DOHH2 (cell line): ENCODE data around the gene SKAP1.

Experiments used
- H3F3A ChIP-seq: fragments of 200-600 bp; sonication (generic), shearing (Covaris generic); 2 replicates; pipeline ENCODE4 v1.6.0; 2016; ENCODE audit warnings: antibody characterized with exemption, mild to moderate bottlenecking; ENCODE audit not compliant: control insufficient read depth, insufficient read depth
- H3K27ac ChIP-seq: fragments of 200-600 bp; sonication (generic); 2 replicates; pipeline ENCODE4 v1.5.1; 2014; ENCODE audit warnings: low read depth, mild to moderate bottlenecking, low read length, moderate library complexity
- H3K27me3 ChIP-seq: fragments of 200-600 bp; sonication (generic); 2 replicates; pipeline ENCODE4 v1.6.1; 2014; ENCODE audit warnings: mild to moderate bottlenecking, low read length, mixed read lengths; ENCODE audit not compliant: control insufficient read depth
- H3K36me3 ChIP-seq: fragments of 200-600 bp; sonication (generic); 2 replicates; pipeline ENCODE4 v1.6.1; 2014; ENCODE audit warnings: mild to moderate bottlenecking, low read length, moderate library complexity, mixed read lengths; ENCODE audit not compliant: control insufficient read depth
- H3K4me1 ChIP-seq: fragments of 200-600 bp; sonication (generic); 2 replicates; pipeline ENCODE4 v1.6.1; 2014; ENCODE audit warnings: mild to moderate bottlenecking, low read length, mixed read lengths; ENCODE audit not compliant: control insufficient read depth
- H3K4me2 ChIP-seq: fragments of 200-600 bp; sonication (generic); 2 replicates; pipeline ENCODE4 v1.6.0; 2014; ENCODE audit warnings: mild to moderate bottlenecking, low read length, moderate library complexity
- H3K4me3 ChIP-seq: fragments of 200-600 bp; sonication (generic); 2 replicates; pipeline ENCODE4 v1.5.1; 2014; ENCODE audit warnings: mild to moderate bottlenecking, low read length, mixed read lengths
- H3K79me2 ChIP-seq: fragments of 200-600 bp; sonication (generic); 2 replicates; pipeline ENCODE4 v1.6.1; 2014; ENCODE audit warnings: mild to moderate bottlenecking, low read length, mixed read lengths; ENCODE audit not compliant: control insufficient read depth
- H3K9me2 ChIP-seq: fragments of 200-600 bp; sonication (generic); replicated peaks from 2 replicates; pipeline ENCODE4 v1.6.1; 2014; ENCODE audit warnings: mild to moderate bottlenecking, low read length, mixed read lengths; ENCODE audit not compliant: control insufficient read depth
- H3K9me3 ChIP-seq: fragments of 200-600 bp; sonication (generic); 2 replicates; pipeline ENCODE4 v1.6.1; 2014; ENCODE audit warnings: antibody characterized with exemption, low read length, mixed read lengths; ENCODE audit not compliant: control insufficient read depth, insufficient read depth
- H4K20me1 ChIP-seq: fragments of 200-600 bp; sonication (generic); 2 replicates; pipeline ENCODE4 v1.6.0; 2014; ENCODE audit warnings: low read depth, mild to moderate bottlenecking, antibody characterized with exemption, low read length, moderate library complexity; ENCODE audit not compliant: control insufficient read depth, insufficient read depth
- CTCF ChIP-seq: fragments of 200-600 bp; sonication (generic); IDR thresholded peaks from one replicate; pipeline ENCODE4 v1.5.1; 2014; ENCODE audit warnings: antibody characterized with exemption, mild to moderate bottlenecking, low read depth, low read length; ENCODE audit not compliant: poor library complexity, severe bottlenecking
- EZH2phosphoT487 ChIP-seq: fragments of 200-600 bp; sonication (generic); IDR thresholded peaks from 2 replicates; pipeline ENCODE4 v1.6.1; 2017; ENCODE audit warnings: borderline replicate concordance, mild to moderate bottlenecking, antibody characterized with exemption, low read length, moderate library complexity, mixed read lengths

SKAP1 gene

GRCh38 chr17:48438516-48439061, 8.6 kb upstream of the SKAP1 start:
- Histone ChIP-seq H3K27ac (no peak overlapping the region), H3K36me3 (no peaks in the 10 kb centered on the region), H4K20me1 (no peaks in the 10 kb centered on the region), H3K27me3 (peaks cover 47% of the 10 kb centered on the region), H3K9me3 (no peaks in the 10 kb centered on the region), H3K4me1 (peaks cover 39% of the 10 kb centered on the region), H3K9me2 (no peaks in the 10 kb centered on the region), H3K4me2 (no peak overlapping the region), H3F3A (peaks cover 5% of the 10 kb centered on the region; the same call in 1 of the 2 replicates), H3K4me3 (no peak overlapping the region), H3K79me2 (no peaks in the 10 kb centered on the region)
- TF ChIP-seq EZH2phosphoT487, result no peak
- no peak for TF ChIP-seq CTCF

GRCh38 chr17:48433896-48434295, 3.9 kb upstream of the SKAP1 start:
- Histone ChIP-seq H4K20me1 (no peaks in the 10 kb centered on the region), H3K9me2 (no peaks in the 10 kb centered on the region), H3K79me2 (no peaks in the 10 kb centered on the region), H3K4me3 (no peak overlapping the region), H3K4me1 (peaks cover 7% of the 10 kb centered on the region), H3K27me3 (peaks cover 75% of the 10 kb centered on the region), H3K9me3 (no peaks in the 10 kb centered on the region), H3K36me3 (no peaks in the 10 kb centered on the region), H3K27ac (no peak overlapping the region), H3K4me2 (no peak overlapping the region), H3F3A (no peaks in the 10 kb centered on the region)
- TF ChIP-seq CTCF, result no peak
- TF ChIP-seq EZH2phosphoT487, result no peak

GRCh38 chr17:48432820-48433775, 3.1 kb upstream of the SKAP1 start:
- Histone ChIP-seq H3K27me3 (peaks cover 77% of the 10 kb centered on the region), H3K36me3 (no peaks in the 10 kb centered on the region), H3K4me1 (peaks cover 7% of the 10 kb centered on the region), H3F3A (no peaks in the 10 kb centered on the region), H3K9me2 (no peaks in the 10 kb centered on the region), H3K27ac (no peak overlapping the region), H3K4me2 (no peak overlapping the region), H3K79me2 (no peaks in the 10 kb centered on the region), H3K4me3 (no peak overlapping the region), H4K20me1 (no peaks in the 10 kb centered on the region), H3K9me3 (no peaks in the 10 kb centered on the region)
- TF ChIP-seq CTCF (no peak), EZH2phosphoT487 (no peak)
